MM.1S (cell line): ENCODE data around the gene RUBCN.

Experiments used
- CTCF ChIP-seq: fragments of 300-600 bp; sonication (generic); IDR thresholded peaks from 2 replicates; pipeline ENCODE4 v1.5.1; 2016; ENCODE audit warnings: antibody characterized with exemption, low read length, mixed read lengths
- EZH2phosphoT487 ChIP-seq: fragments of 300-600 bp; sonication (generic); IDR thresholded peaks from 2 replicates; pipeline ENCODE4 v1.6.1; 2018; ENCODE audit warnings: antibody characterized with exemption, low read length

DNA sequence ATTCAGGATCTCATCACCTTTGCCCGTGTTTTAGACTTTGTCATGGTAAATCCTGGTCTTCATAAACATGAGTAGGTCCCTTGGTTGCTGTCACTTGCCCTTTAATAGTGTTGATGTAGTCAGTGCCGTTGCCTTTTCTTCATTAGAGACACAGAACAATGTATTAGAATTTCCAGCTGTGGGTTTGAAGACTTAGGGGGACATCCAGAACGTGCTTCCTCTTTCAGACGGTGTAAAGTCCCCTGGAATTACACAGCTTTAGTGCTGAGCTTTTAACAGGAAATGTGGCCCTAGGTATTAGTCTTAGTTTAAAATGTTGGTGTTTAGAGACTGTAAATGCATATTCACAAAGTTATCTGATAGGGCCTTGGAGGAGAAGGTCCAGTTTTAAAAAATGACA, 45.5 kb upstream of the RUBCN start:
- no peak for TF ChIP-seq CTCF
- no peak for TF ChIP-seq EZH2phosphoT487
